ENCODE data around the gene CXCL3.
"Not testable (repeated sequence)": the region's sequence is repeated elsewhere in the genome, so short reads cannot be mapped to it uniquely, and the experiment has no call there.

The CXCL3 gene

GRCh38 chr4:74038425-74039314 is at the start of gene CXCL3:
TSS of gene CXCL3 (minus strand) at chr4:74038689. CDS start at chr4:74038611, 78 bp downstream.
- H3K4me3 ChIP-seq (ENCODE audit: low read depth, low read length): peak within 1 kb of the TSS; percentile 67
- peak; percentile 23 for TF ChIP-seq CTCF (IDR thresholded peaks at IDR 0.05; ENCODE audit: insufficient read depth, low read depth, low read length, missing control alignments)
- DNase-seq (ENCODE audit: low read depth): peak; percentile 33

- H3K4me3 ChIP-seq (ENCODE audit: low read depth, low read length): no peak overlapping the region
- TF ChIP-seq CTCF (IDR thresholded peaks at IDR 0.05; ENCODE audit: insufficient read depth, low read depth, low read length, missing control alignments): no peak
- DNase-seq (ENCODE audit: low read depth): no peak
These were observed 49.0 kb upstream of the CXCL3 start for GRCh38 chr4:74087481-74087880.

- TF ChIP-seq CTCF (IDR thresholded peaks at IDR 0.05; ENCODE audit: insufficient read depth, low read depth, low read length, missing control alignments): no peak
These were observed 47.2 kb upstream of the CXCL3 start for GRCh38 chr4:74085669-74086068.

GRCh38 chr4:74084984-74085383 is 46.5 kb upstream of the CXCL3 start:
- no peak for DNase-seq (ENCODE audit: low read depth)
- no peak overlapping the region for H3K4me3 ChIP-seq (ENCODE audit: low read depth, low read length)
- TF ChIP-seq CTCF (IDR thresholded peaks at IDR 0.05; ENCODE audit: insufficient read depth, low read depth, low read length, missing control alignments): no peak

More at GRCh38 chr4:74085669-74086068, 47.2 kb upstream of the CXCL3 start:
- H3K4me3 ChIP-seq (ENCODE audit: low read depth, low read length): no peak overlapping the region
- no peak for DNase-seq (ENCODE audit: low read depth)

DNA sequence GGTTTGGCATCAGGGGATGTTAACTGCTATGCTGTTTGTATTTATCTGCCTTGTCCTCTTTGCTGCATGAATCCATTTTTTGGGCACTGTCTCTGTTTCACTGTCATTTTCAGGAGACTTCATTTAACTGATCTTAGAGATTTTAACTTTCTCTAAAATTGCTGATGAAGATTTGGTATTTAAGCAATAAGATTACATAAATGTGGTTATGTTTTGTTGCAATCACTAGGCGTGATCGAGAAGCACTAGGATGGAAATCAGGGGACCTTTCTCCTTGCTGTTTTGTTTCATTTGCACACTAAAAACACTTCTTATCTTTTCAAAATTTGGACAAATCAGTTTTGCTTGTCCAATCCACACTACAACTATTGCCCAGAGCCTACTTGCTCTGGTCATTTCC is 45.1 kb upstream of the CXCL3 start:
- no peak for DNase-seq (ENCODE audit: low read depth)
- TF ChIP-seq CTCF (IDR thresholded peaks at IDR 0.05; ENCODE audit: insufficient read depth, low read depth, low read length, missing control alignments): no peak
- no peak overlapping the region for H3K4me3 ChIP-seq (ENCODE audit: low read depth, low read length)

GRCh38 chr4:74081035-74081434 is 42.5 kb upstream of the CXCL3 start:
- no peak for DNase-seq (ENCODE audit: low read depth)
- TF ChIP-seq CTCF (IDR thresholded peaks at IDR 0.05; ENCODE audit: insufficient read depth, low read depth, low read length, missing control alignments): no peak
- no peak overlapping the region for H3K4me3 ChIP-seq (ENCODE audit: low read depth, low read length)

DNA sequence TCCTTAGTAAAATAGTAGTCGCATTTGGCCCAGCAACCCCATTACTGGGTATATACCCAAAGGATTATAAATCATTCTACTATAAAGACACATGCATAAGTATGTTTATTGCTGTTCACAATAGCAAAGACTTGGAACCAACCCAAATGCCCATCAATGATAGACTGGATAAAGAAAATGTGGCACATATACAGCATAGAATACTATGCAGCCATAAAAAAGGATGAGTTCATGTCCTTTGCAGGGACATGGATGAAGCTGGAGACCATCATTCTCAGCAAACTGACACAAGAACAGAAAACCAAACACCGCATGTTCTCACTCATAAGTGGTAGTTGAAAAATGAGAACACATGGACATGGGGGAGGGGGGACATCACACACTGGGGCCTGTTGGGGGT is 41.9 kb upstream of the CXCL3 start:
- not testable (repeated sequence) for H3K4me3 ChIP-seq (ENCODE audit: low read depth, low read length); DNase-seq (ENCODE audit: low read depth)

DNA sequence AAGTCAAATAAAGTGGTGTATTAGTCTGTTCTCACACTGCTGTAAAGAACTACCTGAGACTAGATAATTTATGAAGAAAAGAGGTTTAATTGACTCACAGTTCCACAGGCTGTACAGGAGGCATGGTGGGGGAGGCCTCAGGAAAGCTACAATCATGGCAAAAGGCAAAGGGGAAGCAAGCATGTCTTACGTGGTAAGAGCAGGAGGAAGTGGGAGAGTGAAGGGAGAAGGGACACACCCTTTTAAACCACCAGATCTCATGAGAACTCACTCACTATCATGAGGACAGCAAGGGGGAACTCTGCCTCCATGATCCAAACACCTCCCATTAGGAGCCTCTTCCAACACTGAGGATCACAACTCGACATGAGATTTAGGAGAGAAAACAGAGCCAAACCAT is 40.5 kb upstream of the CXCL3 start:
- not testable (repeated sequence) for H3K4me3 ChIP-seq (ENCODE audit: low read depth, low read length); DNase-seq (ENCODE audit: low read depth)
